B cell (primary cell): ENCODE measurements around the gene ARHGAP15.

ENCODE experiments used
- EZH2 ChIP-seq: IDR thresholded peaks from 2 replicates; pipeline ENCODE4 v1.6.1; 2012; ENCODE audit warnings: borderline replicate concordance, low read depth, mild to moderate bottlenecking, moderate library complexity, low read length; ENCODE audit not compliant: insufficient read depth, poor library complexity, severe bottlenecking
- TF ChIP-seq, protein P1 (sequence below): fragments of 200-600 bp; IDR thresholded peaks from one replicate; pipeline ENCODE4 v1.8.0; 2022; ENCODE audit warnings: antibody characterized with exemption, mild to moderate bottlenecking

DNA sequence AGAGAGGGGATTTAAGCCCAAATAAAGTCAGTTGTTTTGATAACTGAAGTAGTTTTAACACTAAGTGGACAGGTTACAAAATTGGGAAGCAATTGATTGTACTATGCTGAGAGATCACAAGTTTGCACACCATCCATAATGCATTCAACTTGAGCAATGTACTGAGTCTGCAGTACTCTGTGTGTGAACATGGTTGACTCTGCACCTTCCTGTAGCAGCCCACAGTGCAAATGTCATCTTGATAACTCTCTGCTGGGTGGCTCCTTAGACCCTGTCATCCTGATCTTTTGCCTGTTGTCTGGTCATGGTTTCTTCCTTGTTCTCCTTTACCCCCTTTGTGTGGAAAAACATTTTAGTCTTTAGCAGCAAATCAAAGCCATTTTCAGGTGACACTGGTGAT, 168.0 kb downstream of the ARHGAP15 start:
- TF ChIP-seq, protein P1, sequence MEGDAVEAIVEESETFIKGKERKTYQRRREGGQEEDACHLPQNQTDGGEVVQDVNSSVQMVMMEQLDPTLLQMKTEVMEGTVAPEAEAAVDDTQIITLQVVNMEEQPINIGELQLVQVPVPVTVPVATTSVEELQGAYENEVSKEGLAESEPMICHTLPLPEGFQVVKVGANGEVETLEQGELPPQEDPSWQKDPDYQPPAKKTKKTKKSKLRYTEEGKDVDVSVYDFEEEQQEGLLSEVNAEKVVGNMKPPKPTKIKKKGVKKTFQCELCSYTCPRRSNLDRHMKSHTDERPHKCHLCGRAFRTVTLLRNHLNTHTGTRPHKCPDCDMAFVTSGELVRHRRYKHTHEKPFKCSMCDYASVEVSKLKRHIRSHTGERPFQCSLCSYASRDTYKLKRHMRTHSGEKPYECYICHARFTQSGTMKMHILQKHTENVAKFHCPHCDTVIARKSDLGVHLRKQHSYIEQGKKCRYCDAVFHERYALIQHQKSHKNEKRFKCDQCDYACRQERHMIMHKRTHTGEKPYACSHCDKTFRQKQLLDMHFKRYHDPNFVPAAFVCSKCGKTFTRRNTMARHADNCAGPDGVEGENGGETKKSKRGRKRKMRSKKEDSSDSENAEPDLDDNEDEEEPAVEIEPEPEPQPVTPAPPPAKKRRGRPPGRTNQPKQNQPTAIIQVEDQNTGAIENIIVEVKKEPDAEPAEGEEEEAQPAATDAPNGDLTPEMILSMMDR: no peak
- TF ChIP-seq EZH2: no peak
